Glomerular endothelial cell (primary cell): ENCODE results near the gene SLC1A7. TPM values are rescaled to one million over a fixed set of nuclear protein-coding genes. Genes with fewer than 3 reads are reported as not detected.

Experiments used
- DNase-seq: peaks from one replicate; pipeline ENCODE4 v3.0.0-alpha.2; 2011; ENCODE audit warnings: low read depth, low spot score; ENCODE audit errors: extremely low read depth
- total RNA-seq: library from RNA; depleted of rRNA; stranded (reverse); fragments of >200 nt; gene quantifications from 2 replicates; pipeline ENCODE4 v1.2.3, GENCODE V29; 2015

Gene SLC1A7
- total RNA-seq, 1 donor from 2014 or later: not detected

GRCh38 chr1:53162621-53163020 is 20.2 kb upstream of the SLC1A7 start:
- DNase-seq: no peak

- no peak for DNase-seq
Measured at GRCh38 chr1:53160924-53161378, 18.5 kb upstream of the SLC1A7 start.

- no peak for DNase-seq
Measured at GRCh38 chr1:53158900-53159299, 16.5 kb upstream of the SLC1A7 start.

GRCh38 chr1:53156783-53157182 is 14.3 kb upstream of the SLC1A7 start:
- DNase-seq: no peak

- DNase-seq: no peak
Measured at GRCh38 chr1:53155945-53156344, 13.5 kb upstream of the SLC1A7 start.

GRCh38 chr1:53155534-53155933 is 13.1 kb upstream of the SLC1A7 start:
- DNase-seq: no peak

- DNase-seq: no peak
Measured at GRCh38 chr1:53154859-53155438, 12.5 kb upstream of the SLC1A7 start.

GRCh38 chr1:53153752-53154151 is 11.3 kb upstream of the SLC1A7 start:
- DNase-seq: no peak

GRCh38 chr1:53148123-53148522 is 5.7 kb upstream of the SLC1A7 start:
- DNase-seq: no peak

- DNase-seq: no peak
Measured at GRCh38 chr1:53147174-53147573, 4.7 kb upstream of the SLC1A7 start.

GRCh38 chr1:53145942-53146708 is 3.7 kb upstream of the SLC1A7 start:
- peak; percentile 42 for DNase-seq

- no peak for DNase-seq
Measured at GRCh38 chr1:53145619-53145941, 3.1 kb upstream of the SLC1A7 start.

- DNase-seq: no peak
Measured at GRCh38 chr1:53145051-53145600, 2.7 kb upstream of the SLC1A7 start.

- no peak for DNase-seq
Measured at GRCh38 chr1:53144201-53144600, 1.8 kb upstream of the SLC1A7 start.

- no peak for DNase-seq
Measured at GRCh38 chr1:53143527-53143926, 1.1 kb upstream of the SLC1A7 start.

GRCh38 chr1:53141487-53142055 is 867 bp downstream of the SLC1A7 start:
- DNase-seq: no peak

GRCh38 chr1:53140451-53140850 is 2.0 kb downstream of the SLC1A7 start:
- no peak for DNase-seq

GRCh38 chr1:53139951-53140361 is 2.5 kb downstream of the SLC1A7 start:
- no peak for DNase-seq

- no peak for DNase-seq
Measured at GRCh38 chr1:53138991-53139884, 3.2 kb downstream of the SLC1A7 start.

GRCh38 chr1:53137729-53138128 is 4.7 kb downstream of the SLC1A7 start:
- DNase-seq: no peak

- no peak for DNase-seq
Measured at GRCh38 chr1:53135735-53136114, 6.7 kb downstream of the SLC1A7 start.
